ENCODE results near the gene TUBAL3.

The TUBAL3 gene

GRCh38 chr10:5404208-5405041 is at the start of gene TUBAL3:
TUBAL3 (minus strand) TSS chr10:5404828; CDS start chr10:5404792, 36 bp downstream.
- no peak for DNase-seq (ENCODE audit: low spot score)

DNA sequence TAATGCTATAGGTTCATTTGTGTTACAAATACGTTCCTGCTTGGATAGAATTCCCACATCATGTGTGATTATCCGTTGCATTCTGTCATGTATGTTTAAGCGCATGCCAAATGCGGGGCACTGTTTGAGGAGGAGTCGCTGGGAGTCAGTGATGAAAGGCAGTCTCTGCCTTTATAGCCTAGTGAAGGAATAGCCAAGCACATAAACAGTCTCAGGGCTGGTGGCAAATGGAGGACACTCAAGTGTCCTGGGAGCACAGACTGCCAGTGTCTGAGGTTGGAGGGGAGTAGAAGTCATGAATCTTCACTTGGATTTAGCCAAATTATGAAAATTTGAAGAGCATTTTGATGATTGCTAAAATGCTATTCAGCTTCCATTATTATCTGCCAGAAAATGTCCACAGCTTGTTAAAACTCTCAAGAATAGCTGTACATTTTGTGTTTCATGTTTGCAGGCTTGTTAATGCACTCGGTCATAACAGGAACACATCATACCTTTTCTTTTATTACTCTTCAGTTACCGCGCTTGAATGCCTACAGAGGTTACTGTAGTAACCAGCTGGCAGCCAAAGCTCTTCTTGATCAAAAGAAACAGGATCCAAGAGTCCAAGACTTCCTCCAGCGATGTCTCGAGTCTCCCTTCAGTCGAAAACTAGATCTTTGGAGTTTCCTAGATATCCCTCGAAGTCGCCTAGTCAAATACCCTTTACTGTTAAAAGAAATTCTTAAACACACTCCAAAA is 49.3 kb upstream of the TUBAL3 start:
- no peak for DNase-seq (ENCODE audit: low spot score)

DNA sequence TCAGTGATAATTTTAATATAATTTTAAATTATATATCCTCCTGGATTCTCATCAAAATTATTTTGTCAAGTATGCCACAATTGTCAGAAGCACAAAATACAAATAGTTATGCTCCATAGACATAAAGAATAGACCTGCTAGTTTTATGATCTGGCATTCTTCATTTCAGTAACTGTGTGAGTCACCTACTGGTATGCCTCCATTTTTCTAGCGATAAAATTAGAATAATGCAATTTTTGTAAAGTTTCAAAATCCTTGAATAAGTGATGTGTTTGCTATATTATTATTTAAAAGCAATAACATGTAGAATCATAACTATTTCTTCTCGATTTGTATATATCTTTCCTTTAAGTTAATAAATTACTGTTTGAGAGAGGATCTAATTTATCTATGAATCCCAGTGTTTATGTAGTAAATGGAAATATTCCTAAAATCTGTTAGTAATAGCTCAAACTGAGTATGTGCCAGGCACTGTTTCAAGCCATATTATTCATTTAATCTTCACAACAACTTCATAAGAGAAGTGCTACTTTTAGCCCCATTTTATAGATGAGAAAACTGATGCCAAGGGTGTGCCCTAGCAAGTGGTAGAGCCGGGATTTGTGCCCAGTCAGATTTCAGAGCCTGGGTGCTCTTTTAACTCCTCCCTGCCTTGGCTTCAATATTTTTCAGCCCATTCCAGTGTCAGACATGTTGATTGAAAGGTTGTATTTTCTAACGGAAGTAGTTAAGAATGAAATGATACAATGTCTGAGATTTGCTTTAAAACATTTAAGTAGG is 46.2 kb upstream of the TUBAL3 start:
- no peak for DNase-seq (ENCODE audit: low spot score)

GRCh38 chr10:5449823-5450222 is 45.2 kb upstream of the TUBAL3 start:
- DNase-seq (ENCODE audit: low spot score) = no peak

GRCh38 chr10:5449227-5449626 is 44.6 kb upstream of the TUBAL3 start:
- no peak for DNase-seq (ENCODE audit: low spot score)

DNA sequence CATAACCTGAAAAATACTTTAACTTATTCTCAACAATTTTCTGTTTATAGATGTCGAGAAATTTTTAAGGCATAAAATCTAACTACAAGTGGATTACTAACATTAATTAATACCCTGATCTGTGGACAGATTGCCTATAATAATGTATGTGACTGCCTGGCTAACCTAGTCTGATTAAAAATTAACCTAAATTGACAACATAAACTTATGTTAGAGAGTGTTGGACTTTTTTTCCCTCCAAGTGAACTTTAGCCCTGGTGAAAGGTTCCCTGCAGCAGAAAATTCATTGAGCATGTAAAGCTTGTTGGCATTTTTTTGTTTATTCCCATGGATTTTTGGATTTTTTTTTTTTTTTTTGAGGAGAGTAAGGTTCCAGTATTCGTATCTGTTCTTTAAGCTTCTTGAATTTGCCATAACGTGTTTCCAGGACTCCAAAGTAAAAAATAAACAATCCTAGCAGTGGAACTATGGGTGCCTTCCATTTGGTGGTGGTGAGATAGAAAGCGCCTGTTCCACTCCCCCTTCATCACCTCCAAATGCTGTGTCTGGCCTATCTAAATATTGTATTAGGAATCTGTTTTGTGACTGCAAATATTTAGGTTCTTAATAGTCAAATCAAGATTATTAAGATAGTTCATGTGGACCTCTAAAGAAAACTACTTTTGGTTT is 43.8 kb upstream of the TUBAL3 start:
- DNase-seq (ENCODE audit: low spot score) = no peak

GRCh38 chr10:5447611-5448071 is 43.0 kb upstream of the TUBAL3 start:
- DNase-seq (ENCODE audit: low spot score) = peak; percentile 45

GRCh38 chr10:5447056-5447455 is 42.4 kb upstream of the TUBAL3 start:
- peak; percentile 40 for DNase-seq (ENCODE audit: low spot score)

GRCh38 chr10:5446390-5446926 is 41.8 kb upstream of the TUBAL3 start:
- DNase-seq (ENCODE audit: low spot score) = peak; percentile 95

DNA sequence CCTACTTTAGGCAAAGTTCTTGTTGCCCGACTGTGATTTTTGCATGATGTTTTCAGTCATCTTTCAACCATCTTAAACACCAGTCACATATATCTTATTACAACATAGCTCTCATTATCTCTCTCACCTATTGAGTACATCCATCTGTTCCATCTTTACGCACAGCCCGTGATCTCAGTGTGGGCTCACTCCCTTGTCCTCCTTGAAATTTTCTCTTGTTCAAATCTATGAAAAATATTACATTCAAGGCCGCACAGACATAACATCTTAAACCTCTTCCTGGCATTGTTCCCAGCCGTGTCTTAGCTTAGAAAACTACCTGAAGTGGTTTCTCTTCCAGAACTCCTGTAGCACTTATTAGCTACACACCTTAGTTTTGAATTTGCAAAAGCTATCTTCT is 40.4 kb upstream of the TUBAL3 start:
- DNase-seq (ENCODE audit: low spot score) = no peak

DNA sequence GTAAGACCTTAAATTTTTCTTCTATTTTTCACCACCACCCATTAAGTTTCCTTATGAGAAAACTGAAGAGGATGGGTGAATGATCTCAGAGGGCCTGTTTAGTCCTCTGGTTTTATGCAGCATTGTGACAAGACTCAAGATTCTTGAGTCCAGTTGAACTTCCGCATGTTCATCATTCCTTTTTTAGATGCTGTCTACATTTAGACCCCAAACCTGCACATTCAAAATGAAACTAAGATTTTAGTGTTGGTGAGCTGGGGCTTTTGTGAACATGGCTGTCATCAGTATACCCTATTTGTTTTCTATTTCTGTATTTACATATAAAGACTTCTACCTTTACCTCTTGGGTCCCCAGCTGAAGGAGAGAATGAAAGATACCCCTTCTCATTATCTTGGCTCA is 38.8 kb upstream of the TUBAL3 start:
- DNase-seq (ENCODE audit: low spot score) = no peak

GRCh38 chr10:5442990-5443370 is 38.4 kb upstream of the TUBAL3 start:
- no peak for DNase-seq (ENCODE audit: low spot score)

GRCh38 chr10:5442065-5442989 is 37.7 kb upstream of the TUBAL3 start:
- DNase-seq (ENCODE audit: low spot score) = peak; percentile 73

GRCh38 chr10:5441106-5441505 is 36.5 kb upstream of the TUBAL3 start:
- DNase-seq (ENCODE audit: low spot score) = no peak

DNA sequence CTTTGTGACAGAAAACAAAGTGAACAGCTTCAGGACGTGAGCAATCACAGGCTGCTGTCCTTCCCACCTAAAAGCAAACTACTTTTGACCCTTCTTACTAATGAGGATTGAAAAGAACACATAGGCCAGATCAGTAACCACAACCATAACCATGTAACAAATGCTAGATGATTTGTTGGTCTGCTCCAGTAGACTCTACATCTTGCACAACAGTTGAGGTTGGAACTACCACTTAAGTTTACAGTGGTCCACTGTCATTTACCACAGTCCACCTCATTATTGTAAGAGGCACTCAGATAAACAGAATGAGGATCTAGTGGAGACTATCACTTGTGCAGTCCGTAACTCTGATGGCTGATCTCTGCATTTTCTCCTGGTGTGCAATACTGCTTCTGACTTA is 35.6 kb upstream of the TUBAL3 start:
- no peak for DNase-seq (ENCODE audit: low spot score)

- no peak for DNase-seq (ENCODE audit: low spot score)
Observed at GRCh38 chr10:5435328-5435727, 30.7 kb upstream of the TUBAL3 start.

- DNase-seq (ENCODE audit: low spot score) = peak; percentile 71
Observed at GRCh38 chr10:5434017-5434753, 29.6 kb upstream of the TUBAL3 start.

DNA sequence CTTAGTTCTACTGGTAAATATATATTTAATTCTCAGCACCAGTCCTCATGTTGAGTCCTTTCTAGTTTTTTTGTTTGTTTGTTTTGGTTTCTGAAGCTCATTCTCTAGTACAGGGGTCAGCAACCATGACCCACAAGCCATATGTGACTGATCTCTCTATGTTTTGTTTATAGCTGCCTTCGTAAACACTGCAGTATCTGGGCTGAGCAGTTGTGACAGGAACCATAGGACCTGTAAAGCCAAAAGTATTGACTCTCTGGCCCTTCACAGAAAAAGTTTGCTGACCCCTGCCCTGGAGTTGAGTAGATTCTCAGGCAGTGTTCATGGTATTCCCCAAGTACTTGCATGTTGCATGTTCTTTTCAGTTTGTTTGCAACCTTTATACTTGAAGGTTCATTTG is 28.6 kb upstream of the TUBAL3 start:
- DNase-seq (ENCODE audit: low spot score) = no peak

- no peak for DNase-seq (ENCODE audit: low spot score)
Observed at GRCh38 chr10:5428133-5428532, 23.5 kb upstream of the TUBAL3 start.

DNA sequence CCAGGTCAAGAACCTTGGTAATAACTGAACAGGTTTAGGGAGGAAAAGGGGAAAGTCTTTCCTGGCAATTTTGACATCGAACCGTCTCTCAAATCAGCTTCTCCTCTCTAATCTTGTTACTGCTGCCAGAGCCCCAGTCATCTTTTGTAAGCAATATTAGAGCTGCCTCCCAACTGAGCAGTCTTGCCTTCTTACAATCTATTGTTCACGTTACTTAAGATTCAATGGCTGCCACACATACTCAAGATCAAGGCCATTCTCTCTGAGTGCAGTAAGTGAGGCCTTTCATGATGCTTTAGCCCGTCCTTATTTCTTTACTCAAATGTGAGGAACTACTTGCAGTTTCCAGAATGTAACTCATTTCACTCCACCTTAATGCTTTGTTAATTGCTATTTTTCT is 20.1 kb upstream of the TUBAL3 start:
- no peak for DNase-seq (ENCODE audit: low spot score)
